Suprapubic skin (tissue), 3 donors: ENCODE measurements around the gene DKK3.

Experiments used
- POLR2A ChIP-seq, 2 donors: fragments of 450-650 bp; IDR thresholded peaks; one replicate each; pipeline ENCODE4 v1.6.1; 2017; ENCODE audit warnings: antibody characterized with exemption in 2 of 2, mild to moderate bottlenecking in 2 of 2, moderate library complexity in 2 of 2
- TF ChIP-seq, protein P1 (sequence below), 2 donors: fragments of 200-600 bp in 1 of 2; fragments of 450-650 bp in 1 of 2; sonication (generic) in 1 of 2; IDR thresholded peaks; one replicate each; pipeline ENCODE4 v1.5.1; 2016 to 2019; ENCODE audit warnings: antibody characterized with exemption in 2 of 2, mild to moderate bottlenecking in 1 of 2, moderate library complexity in 1 of 2

DNA sequence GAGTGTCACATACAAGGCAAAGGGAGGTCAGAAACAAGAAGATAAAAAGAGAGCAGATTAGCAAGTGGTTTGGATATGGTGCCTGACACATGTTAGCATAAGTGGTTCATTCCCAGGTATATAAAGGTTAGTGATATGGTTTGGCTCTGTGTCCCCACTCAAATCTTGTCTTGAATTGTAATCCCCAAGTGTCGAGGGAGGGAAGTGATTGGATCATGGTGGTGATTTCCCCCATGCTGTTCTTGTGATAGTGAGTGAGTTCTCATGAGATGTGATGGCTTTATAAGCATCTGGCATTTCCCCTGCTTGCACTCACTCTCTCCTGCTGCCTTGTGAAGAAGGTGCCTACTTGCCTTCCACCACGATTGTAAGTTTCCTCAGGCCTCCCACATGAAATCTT lies 12.1 kb upstream of the DKK3 start:
- TF ChIP-seq, protein P1, sequence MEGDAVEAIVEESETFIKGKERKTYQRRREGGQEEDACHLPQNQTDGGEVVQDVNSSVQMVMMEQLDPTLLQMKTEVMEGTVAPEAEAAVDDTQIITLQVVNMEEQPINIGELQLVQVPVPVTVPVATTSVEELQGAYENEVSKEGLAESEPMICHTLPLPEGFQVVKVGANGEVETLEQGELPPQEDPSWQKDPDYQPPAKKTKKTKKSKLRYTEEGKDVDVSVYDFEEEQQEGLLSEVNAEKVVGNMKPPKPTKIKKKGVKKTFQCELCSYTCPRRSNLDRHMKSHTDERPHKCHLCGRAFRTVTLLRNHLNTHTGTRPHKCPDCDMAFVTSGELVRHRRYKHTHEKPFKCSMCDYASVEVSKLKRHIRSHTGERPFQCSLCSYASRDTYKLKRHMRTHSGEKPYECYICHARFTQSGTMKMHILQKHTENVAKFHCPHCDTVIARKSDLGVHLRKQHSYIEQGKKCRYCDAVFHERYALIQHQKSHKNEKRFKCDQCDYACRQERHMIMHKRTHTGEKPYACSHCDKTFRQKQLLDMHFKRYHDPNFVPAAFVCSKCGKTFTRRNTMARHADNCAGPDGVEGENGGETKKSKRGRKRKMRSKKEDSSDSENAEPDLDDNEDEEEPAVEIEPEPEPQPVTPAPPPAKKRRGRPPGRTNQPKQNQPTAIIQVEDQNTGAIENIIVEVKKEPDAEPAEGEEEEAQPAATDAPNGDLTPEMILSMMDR (IDR thresholded peaks at IDR 0.05): no peak
- TF ChIP-seq POLR2A (IDR thresholded peaks at IDR 0.05): no peak
